Body of pancreas (tissue), 4 donors: ENCODE results near the gene TPST1. TPM values are rescaled to one million over a fixed set of nuclear protein-coding genes. Genes with fewer than 3 reads are reported as not detected.

Experiments used
- ATAC-seq: fragments of 150-250 bp; one replicate; pipeline ENCODE4 v1.9.1; 2016
- DNase-seq, 4 donors: peaks; one replicate each; pipeline ENCODE4 v3.0.0-alpha.2; 2019
- H3K27ac ChIP-seq, 4 donors: fragments of 200-600 bp; sonication (generic); 1 replicate in 3 of 4; 2 replicates in 1 of 4; pipeline versions ENCODE4 v1.5.1 to v1.6.1; 2016 to 2019; ENCODE audit warnings: mild to moderate bottlenecking in 1 of 4, mixed read lengths in 1 of 4, moderate library complexity in 1 of 4
- H3K27me3 ChIP-seq, 2 donors: fragments of 200-600 bp; sonication (generic); one replicate each; pipeline ENCODE4 v1.6.0; 2016; ENCODE audit warnings: mild to moderate bottlenecking in 1 of 2
- H3K36me3 ChIP-seq, 2 donors: fragments of 200-600 bp; sonication (generic); replicated peaks in 1 of 2; 2 replicates each; pipeline ENCODE4 v1.5.1; 2016; ENCODE audit warnings: low read depth in 2 of 2; ENCODE audit not compliant: insufficient read depth in 1 of 2
- H3K4me1 ChIP-seq: fragments of 200-600 bp; sonication (generic); one replicate; pipeline ENCODE4 v1.6.0; 2016
- H3K4me3 ChIP-seq, 2 donors: fragments of 200-600 bp; sonication (generic); 1 replicate in 1 of 2; 2 replicates in 1 of 2; pipeline ENCODE4 v1.5.1; 2016 to 2019
- H3K9me3 ChIP-seq, 3 donors: fragments of 200-600 bp; sonication (generic); 1 replicate in 2 of 3; 2 replicates in 1 of 3; pipeline ENCODE4 v1.5.1; 2016
- POLR2A ChIP-seq, 3 donors: fragments of 450-650 bp; IDR thresholded peaks; one replicate each; pipeline ENCODE4 v1.6.1; 2016; ENCODE audit warnings: antibody characterized with exemption in 3 of 3, mild to moderate bottlenecking in 2 of 3
- WGBS, 2 donors: methylation state at CpG; one replicate each; pipeline ENCODE4 v1.1.5; 2017; 5-methylcytosine and 5-hydroxymethylcytosine counted together
- intact Hi-C: fragments of 100-400 bp; cut with DNase I; formaldehyde crosslinking; loops from one replicate; pipeline ENCODE4 v1.15.1; 2023
- total RNA-seq, 2 donors: library from RNA; depleted of rRNA; stranded (reverse); fragments of >200 nt; gene quantifications; one replicate each; pipeline ENCODE4 v1.1.0, GENCODE V29; 2016
- TF ChIP-seq, protein P1 (sequence below), 7 experiments: fragments of 450-650 bp in 4 of 7; fragments of 200-600 bp in 3 of 7; sonication (generic) in 3 of 7; IDR thresholded peaks; one replicate each; pipeline ENCODE4 v1.5.1; 2016 to 2019; ENCODE audit warnings: antibody characterized with exemption in 7 of 7

The TPST1 gene
- total RNA-seq, 2 donors from 2014 or later: 12.5 to 16.5 TPM

DNA sequence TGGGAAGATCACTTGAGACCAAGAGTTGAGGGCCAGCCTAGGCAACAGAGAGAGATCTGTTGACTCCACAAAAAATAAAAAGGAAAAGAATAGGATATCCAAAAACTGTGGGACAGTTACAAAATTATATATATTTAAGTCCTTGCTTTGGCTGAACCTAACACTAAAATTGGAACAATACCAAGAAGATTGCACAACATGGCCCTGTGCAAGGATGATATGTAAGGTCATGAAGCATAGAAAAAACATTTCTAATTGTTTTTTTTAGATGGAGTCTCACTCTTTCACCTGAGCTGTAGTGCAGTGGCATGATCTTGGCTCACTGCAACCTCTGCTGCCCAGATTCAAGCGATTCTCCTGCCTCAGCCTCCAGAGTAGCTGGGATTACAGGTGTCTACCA is 139.0 kb downstream of the TPST1 start:
- DNase-seq (no peak), ATAC-seq (no peak)
- Histone ChIP-seq H3K36me3 (no peaks in the 10 kb centered on the region), H3K27me3 (no peaks in the 10 kb centered on the region), H3K9me3 (no peaks in the 10 kb centered on the region), H3K4me3 (no peak overlapping the region), H3K27ac (no peak overlapping the region), H3K4me1 (peaks cover 3% of the 10 kb centered on the region)
- 75 to 85% methylated on average over 1 of the region's 1 CpG for WGBS, 2 donors
- TF ChIP-seq, protein P1, sequence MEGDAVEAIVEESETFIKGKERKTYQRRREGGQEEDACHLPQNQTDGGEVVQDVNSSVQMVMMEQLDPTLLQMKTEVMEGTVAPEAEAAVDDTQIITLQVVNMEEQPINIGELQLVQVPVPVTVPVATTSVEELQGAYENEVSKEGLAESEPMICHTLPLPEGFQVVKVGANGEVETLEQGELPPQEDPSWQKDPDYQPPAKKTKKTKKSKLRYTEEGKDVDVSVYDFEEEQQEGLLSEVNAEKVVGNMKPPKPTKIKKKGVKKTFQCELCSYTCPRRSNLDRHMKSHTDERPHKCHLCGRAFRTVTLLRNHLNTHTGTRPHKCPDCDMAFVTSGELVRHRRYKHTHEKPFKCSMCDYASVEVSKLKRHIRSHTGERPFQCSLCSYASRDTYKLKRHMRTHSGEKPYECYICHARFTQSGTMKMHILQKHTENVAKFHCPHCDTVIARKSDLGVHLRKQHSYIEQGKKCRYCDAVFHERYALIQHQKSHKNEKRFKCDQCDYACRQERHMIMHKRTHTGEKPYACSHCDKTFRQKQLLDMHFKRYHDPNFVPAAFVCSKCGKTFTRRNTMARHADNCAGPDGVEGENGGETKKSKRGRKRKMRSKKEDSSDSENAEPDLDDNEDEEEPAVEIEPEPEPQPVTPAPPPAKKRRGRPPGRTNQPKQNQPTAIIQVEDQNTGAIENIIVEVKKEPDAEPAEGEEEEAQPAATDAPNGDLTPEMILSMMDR (IDR thresholded peaks at IDR 0.05): no peak
- no peak for TF ChIP-seq POLR2A (IDR thresholded peaks at IDR 0.05)
- intact Hi-C loops: no loop called here

DNA sequence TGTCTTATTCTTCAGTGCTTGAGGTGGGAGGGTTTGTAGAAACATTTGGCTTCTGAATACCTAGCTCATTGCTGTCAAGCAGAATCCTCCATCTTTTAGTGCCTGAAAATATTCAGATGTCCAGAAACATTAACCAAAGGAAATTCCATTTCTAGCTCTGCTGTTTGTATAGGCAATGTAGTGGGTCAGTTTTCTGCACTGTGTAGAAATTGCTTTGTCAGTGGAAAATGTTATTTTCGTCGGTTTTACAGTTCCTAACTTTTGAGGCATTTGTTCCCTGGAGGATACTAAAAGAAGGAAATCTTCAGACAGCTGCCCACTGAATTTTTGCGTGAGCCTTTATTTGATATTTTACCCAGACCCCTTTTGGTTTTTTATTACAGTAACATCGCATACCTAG is 143.4 kb downstream of the TPST1 start:
- TF ChIP-seq, protein P1 (IDR thresholded peaks at IDR 0.05): no peak
- TF ChIP-seq POLR2A (IDR thresholded peaks at IDR 0.05): no peak
- Histone ChIP-seq H3K9me3 (no peaks in the 10 kb centered on the region), H3K4me1 (peaks cover 3% of the 10 kb centered on the region), H3K36me3 (no peaks in the 10 kb centered on the region), H3K27ac (peak overlapping the region in 1 of 4 donors; percentile 34), H3K4me3 (no peak overlapping the region), H3K27me3 (no peaks in the 10 kb centered on the region)
- intact Hi-C loops: no loop called here
- ATAC-seq: no peak
- no peak for DNase-seq
- 43 to 60% methylated on average over 4 of the region's 4 CpGs for WGBS, 2 donors

GRCh38 chr7:66348959-66349358 is 143.8 kb downstream of the TPST1 start:
- Histone ChIP-seq H3K9me3 (no peaks in the 10 kb centered on the region), H3K4me1 (peaks cover 3% of the 10 kb centered on the region), H3K27ac (peak overlapping the region in 1 of 4 donors; percentile 34), H3K27me3 (no peaks in the 10 kb centered on the region), H3K36me3 (no peaks in the 10 kb centered on the region), H3K4me3 (no peak overlapping the region)
- no peak for ATAC-seq
- WGBS, 2 donors: 80 to 88% methylated on average over 6 of the region's 6 CpGs
- TF ChIP-seq, protein P1 (IDR thresholded peaks at IDR 0.05): no peak
- TF ChIP-seq POLR2A (IDR thresholded peaks at IDR 0.05): no peak
- DNase-seq: peak in 1 of 4 donors; percentile 13
- intact Hi-C loops: no loop called here

DNA sequence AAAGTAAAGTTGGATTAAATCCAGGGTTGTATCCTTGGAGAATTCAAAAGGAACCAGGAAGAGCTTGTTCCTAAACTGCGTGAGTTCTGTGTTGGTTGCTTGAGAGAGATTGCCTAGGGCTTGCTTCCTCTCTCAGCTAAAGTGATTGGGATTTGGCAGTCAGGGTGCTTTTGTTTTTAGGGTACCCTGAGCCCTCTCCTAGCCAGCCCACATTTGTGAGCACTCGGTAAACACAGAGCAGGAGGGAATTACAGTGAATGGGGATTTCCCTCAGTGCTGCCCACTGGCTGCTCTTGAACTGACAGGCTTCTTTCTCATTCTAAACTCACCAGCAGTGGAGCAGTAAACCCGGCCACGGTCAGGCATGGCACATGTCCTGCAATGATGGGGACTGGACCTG is 146.9 kb downstream of the TPST1 start:
- ATAC-seq: peak; percentile 47
- intact Hi-C loops: no loop called here
- H3K9me3 ChIP-seq: no peaks in the 10 kb centered on the region
- peak overlapping the region in 2 of 4 donors; percentile 57 to 70 for H3K27ac ChIP-seq
- DNase-seq: peak in 1 of 4 donors; percentile 9
- H3K4me1 ChIP-seq: no peaks in the 10 kb centered on the region
- H3K4me3 ChIP-seq: no peak overlapping the region
- TF ChIP-seq, protein P1 (IDR thresholded peaks at IDR 0.05): peak in 2 of 7 experiments; percentile 7 to 16
- no peak for TF ChIP-seq POLR2A (IDR thresholded peaks at IDR 0.05)
- WGBS, 2 donors: 6 to 18% methylated on average over 4 of the region's 4 CpGs
- no peaks in the 10 kb centered on the region for H3K36me3 ChIP-seq
- no peaks in the 10 kb centered on the region for H3K27me3 ChIP-seq

- H3K27ac ChIP-seq: no peak overlapping the region
- no peaks in the 10 kb centered on the region for H3K9me3 ChIP-seq
- H3K4me3 ChIP-seq: no peak overlapping the region
- DNase-seq (no peak), ATAC-seq (no peak)
- 92 to 95% methylated on average over 5 of the region's 5 CpGs for WGBS, 2 donors
- H3K4me1 ChIP-seq: no peaks in the 10 kb centered on the region
- no peak for TF ChIP-seq POLR2A (IDR thresholded peaks at IDR 0.05)
- TF ChIP-seq, protein P1 (IDR thresholded peaks at IDR 0.05): no peak
- no peaks in the 10 kb centered on the region for H3K27me3 ChIP-seq
- H3K36me3 ChIP-seq: no peaks in the 10 kb centered on the region
- intact Hi-C loops: no loop called here
Measured at GRCh38 chr7:66353547-66353946, 148.4 kb downstream of the TPST1 start.
